Heart left ventricle (tissue), 13 donors: Measurements from ENCODE around the gene NRF1.

Experiments used
- POLR2A ChIP-seq, 2 donors: fragments of 450-650 bp; IDR thresholded peaks; one replicate each; pipeline ENCODE4 v1.6.1; 2017; ENCODE audit warnings: antibody characterized with exemption in 2 of 2, mild to moderate bottlenecking in 2 of 2, moderate library complexity in 2 of 2
- TF ChIP-seq, protein P1 (sequence below), 12 donors: fragments of 200-600 bp; sonication (generic) in 4 of 12; IDR thresholded peaks; one replicate each; pipeline versions ENCODE4 v1.5.0 to v1.8.0; 2018 to 2022; ENCODE audit warnings: antibody characterized with exemption in 12 of 12, mild to moderate bottlenecking in 5 of 12
- donor health status: ischemic (EF 13 %, LVEDD 7.1; RV severe dilation, severe dysfunction).
- donor health status: DM: no; HTN: yes; CAD: no.
- donor health status: DM: no; HTN: no; CAD: no.
- donor health status: ischemic (EF 25% LVEDD 6.9; RV normal size, moderate dysfunction).
- donor health status: ischemic (EF 25% LVEDD 5.7; RV mildly dilated, moderate dysfunction).
- donor health status: ischemic (EF 35%, LVEDD 5.7; RV mildly dilated, moderate dysfunction).
- donor health status: nonischemic (EF 11% LVEDD 7.7; RV severe dilation, severe dysfunction).
- donor health status: DM: yes; HTN: yes; CAD: no.
- donor health status: PGD.
- donor health status: ischemic (EF 29% LVEDD 5.4; RV normal size, mild dysfunction).
- donor health status: nonischemic (EF 23%, LVEDD 6.1; RV moderate dilation, normal function).

- TF ChIP-seq, protein P1, sequence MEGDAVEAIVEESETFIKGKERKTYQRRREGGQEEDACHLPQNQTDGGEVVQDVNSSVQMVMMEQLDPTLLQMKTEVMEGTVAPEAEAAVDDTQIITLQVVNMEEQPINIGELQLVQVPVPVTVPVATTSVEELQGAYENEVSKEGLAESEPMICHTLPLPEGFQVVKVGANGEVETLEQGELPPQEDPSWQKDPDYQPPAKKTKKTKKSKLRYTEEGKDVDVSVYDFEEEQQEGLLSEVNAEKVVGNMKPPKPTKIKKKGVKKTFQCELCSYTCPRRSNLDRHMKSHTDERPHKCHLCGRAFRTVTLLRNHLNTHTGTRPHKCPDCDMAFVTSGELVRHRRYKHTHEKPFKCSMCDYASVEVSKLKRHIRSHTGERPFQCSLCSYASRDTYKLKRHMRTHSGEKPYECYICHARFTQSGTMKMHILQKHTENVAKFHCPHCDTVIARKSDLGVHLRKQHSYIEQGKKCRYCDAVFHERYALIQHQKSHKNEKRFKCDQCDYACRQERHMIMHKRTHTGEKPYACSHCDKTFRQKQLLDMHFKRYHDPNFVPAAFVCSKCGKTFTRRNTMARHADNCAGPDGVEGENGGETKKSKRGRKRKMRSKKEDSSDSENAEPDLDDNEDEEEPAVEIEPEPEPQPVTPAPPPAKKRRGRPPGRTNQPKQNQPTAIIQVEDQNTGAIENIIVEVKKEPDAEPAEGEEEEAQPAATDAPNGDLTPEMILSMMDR (IDR thresholded peaks at IDR 0.05): no peak
- no peak for TF ChIP-seq POLR2A (IDR thresholded peaks at IDR 0.05)
These were observed 1.9 kb upstream of the NRF1 start for GRCh38 chr7:129609666-129610065.
